Measurements from ENCODE around the gene KIRREL3. TPM values are rescaled to one million over a fixed set of nuclear protein-coding genes. Genes with fewer than 3 reads are reported as not detected.
"Not testable (repeated sequence)": the region's sequence is repeated elsewhere in the genome, so short reads cannot be mapped to it uniquely, and the experiment has no call there.

KIRREL3 gene
- total and polyA plus RNA-seq, 5 donors from 2014 or later = not detected

DNA sequence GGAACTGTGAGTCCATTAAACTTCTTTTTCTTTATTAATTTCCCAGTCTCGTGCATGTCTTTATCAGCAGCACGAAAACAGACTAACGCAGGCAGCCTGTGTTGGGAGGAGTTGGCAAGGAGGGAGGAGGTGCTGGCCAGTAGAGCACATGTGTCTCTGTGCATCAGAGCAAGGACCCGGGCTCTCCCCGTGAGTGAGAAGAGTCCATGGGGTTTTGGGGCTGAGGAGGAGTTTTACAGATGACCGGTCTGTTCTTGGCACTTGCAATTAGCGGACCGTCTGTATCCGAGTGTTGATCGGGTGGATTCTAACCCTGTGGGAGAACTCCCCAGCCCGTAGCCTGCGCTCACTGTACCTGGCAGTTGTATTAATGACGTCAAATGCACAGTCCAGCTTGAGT is 604.8 kb downstream of the KIRREL3 start:
- not testable (repeated sequence) for H3K27me3 ChIP-seq (ENCODE audit: control insufficient read depth, insufficient read depth, low read length); ATAC-seq (ENCODE audit: low read depth in 2 of 2); H3K4me3 ChIP-seq (ENCODE audit: low read depth, low read length); H3K4me1 Mint-ChIP-seq; H3K27ac Mint-ChIP-seq; H3K9me3 ChIP-seq (ENCODE audit: control insufficient read depth in 2 of 2, low read length in 2 of 2); H3K4me1 ChIP-seq (ENCODE audit: control insufficient read depth, insufficient read depth, low read length, poor library complexity, severe bottlenecking); H3K27me3 Mint-ChIP-seq; H3K4me3 Mint-ChIP-seq; H3K27ac ChIP-seq (ENCODE audit: insufficient read depth, low read length, poor library complexity, severe bottlenecking); H3K36me3 Mint-ChIP-seq; H3K36me3 ChIP-seq (ENCODE audit: control insufficient read depth, insufficient read depth, low read length); DNase-seq; H3K9me3 Mint-ChIP-seq

DNA sequence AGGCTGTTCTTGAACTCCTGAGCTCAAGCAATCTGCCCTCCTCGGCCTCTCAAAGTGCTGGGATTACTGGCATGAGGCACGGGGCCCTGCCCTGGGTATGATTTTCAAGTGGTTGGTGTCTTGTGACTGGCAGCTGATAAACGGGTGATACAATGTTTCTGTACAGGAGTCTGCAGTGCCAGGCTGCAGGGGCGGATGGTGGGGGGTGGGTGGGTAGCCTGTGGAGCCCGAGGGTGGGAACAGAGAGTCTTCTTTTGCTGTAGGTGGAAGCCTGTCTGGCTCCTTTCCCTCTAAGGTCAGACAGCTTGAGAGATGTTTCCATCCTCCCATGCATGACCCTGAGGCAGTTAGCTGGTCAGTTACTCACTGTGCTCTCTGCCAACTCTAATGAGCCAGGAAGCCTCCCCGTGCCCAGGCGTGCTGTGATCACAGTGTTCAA is 605.9 kb downstream of the KIRREL3 start:
- not testable (repeated sequence) for H3K9me3 Mint-ChIP-seq; H3K27ac Mint-ChIP-seq; H3K4me3 Mint-ChIP-seq; H3K9me3 ChIP-seq (ENCODE audit: control insufficient read depth in 2 of 2, low read length in 2 of 2); ATAC-seq (ENCODE audit: low read depth in 2 of 2); H3K27ac ChIP-seq (ENCODE audit: insufficient read depth, low read length, poor library complexity, severe bottlenecking); H3K27me3 Mint-ChIP-seq; DNase-seq; H3K36me3 Mint-ChIP-seq; H3K36me3 ChIP-seq (ENCODE audit: control insufficient read depth, insufficient read depth, low read length); H3K4me1 ChIP-seq (ENCODE audit: control insufficient read depth, insufficient read depth, low read length, poor library complexity, severe bottlenecking); H3K4me1 Mint-ChIP-seq; H3K27me3 ChIP-seq (ENCODE audit: control insufficient read depth, insufficient read depth, low read length); H3K4me3 ChIP-seq (ENCODE audit: low read depth, low read length)

DNA sequence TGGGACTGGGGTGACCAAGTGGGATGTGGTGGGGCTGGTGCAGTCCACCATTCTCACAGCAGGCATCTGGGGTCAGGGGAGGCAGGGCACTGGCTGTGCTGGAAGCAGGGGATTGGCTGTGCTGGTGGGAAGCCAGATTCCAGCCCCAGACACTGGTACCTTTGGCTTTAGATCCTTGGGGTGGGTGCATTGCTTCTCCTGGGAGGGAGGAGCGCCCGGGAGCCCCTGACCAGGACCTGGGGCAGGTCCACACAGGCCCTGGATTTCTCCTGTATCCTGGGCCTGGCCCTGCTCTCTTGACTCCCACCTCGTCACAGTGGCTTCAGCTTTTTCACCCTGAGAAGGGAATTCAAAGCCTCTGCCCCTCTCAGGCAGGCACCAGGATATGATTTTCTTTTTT is 606.5 kb downstream of the KIRREL3 start:
- H3K27me3 Mint-ChIP-seq = peaks cover 4% of the 10 kb centered on the region
- Histone ChIP-seq H3K27ac (ENCODE audit: insufficient read depth, low read length, poor library complexity, severe bottlenecking) (no peak overlapping the region), H3K36me3 (ENCODE audit: control insufficient read depth, insufficient read depth, low read length) (no peaks in the 10 kb centered on the region), H3K27me3 (ENCODE audit: control insufficient read depth, insufficient read depth, low read length) (no peaks in the 10 kb centered on the region), H3K4me1 (ENCODE audit: control insufficient read depth, insufficient read depth, low read length, poor library complexity, severe bottlenecking) (no peaks in the 10 kb centered on the region), H3K4me3 (ENCODE audit: low read depth, low read length) (no peak overlapping the region), H3K9me3 (ENCODE audit: control insufficient read depth in 2 of 2, low read length in 2 of 2) (no peaks in the 10 kb centered on the region)
- no peaks in the 10 kb centered on the region for H3K9me3 Mint-ChIP-seq
- no peak overlapping the region for H3K4me3 Mint-ChIP-seq
- ATAC-seq (ENCODE audit: low read depth in 2 of 2) = no peak
- H3K4me1 Mint-ChIP-seq = peaks cover 0 to 2% (median 0%) of the 10 kb centered on the region in 4 donors
- H3K27ac Mint-ChIP-seq = no peak overlapping the region
- H3K36me3 Mint-ChIP-seq = no peaks in the 10 kb centered on the region
- DNase-seq = no peak

DNA sequence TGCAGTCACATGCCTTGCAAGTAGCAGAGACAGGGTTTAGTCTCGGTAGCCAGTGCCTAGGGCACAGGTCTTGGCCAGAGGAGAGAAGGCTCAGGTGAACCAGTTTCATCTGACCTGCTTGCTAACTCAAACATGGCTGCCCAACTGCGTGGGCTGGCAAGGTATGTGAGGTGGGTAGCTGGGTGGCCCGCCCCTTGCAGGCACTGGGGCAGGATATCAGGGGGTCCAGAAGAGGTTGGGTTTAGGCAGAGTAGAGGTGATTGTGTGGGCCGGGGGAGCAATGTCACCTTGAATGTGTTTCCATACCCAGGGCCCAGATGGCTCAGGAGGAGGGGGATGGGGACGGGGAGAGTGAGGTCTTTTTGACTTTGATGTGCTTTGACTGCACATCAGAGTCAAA is 607.4 kb downstream of the KIRREL3 start:
- no peak overlapping the region for H3K27ac ChIP-seq (ENCODE audit: insufficient read depth, low read length, poor library complexity, severe bottlenecking)
- H3K27me3 ChIP-seq (ENCODE audit: control insufficient read depth, insufficient read depth, low read length) = no peaks in the 10 kb centered on the region
- H3K36me3 ChIP-seq (ENCODE audit: control insufficient read depth, insufficient read depth, low read length) = no peaks in the 10 kb centered on the region
- DNase-seq (no peak), ATAC-seq (ENCODE audit: low read depth in 2 of 2) (no peak)
- no peaks in the 10 kb centered on the region for H3K9me3 ChIP-seq (ENCODE audit: control insufficient read depth in 2 of 2, low read length in 2 of 2)
- no peak overlapping the region for H3K4me3 Mint-ChIP-seq
- peaks cover 0 to 2% (median 0%) of the 10 kb centered on the region in 4 donors for H3K4me1 Mint-ChIP-seq
- H3K27ac Mint-ChIP-seq = no peak overlapping the region
- no peak overlapping the region for H3K4me3 ChIP-seq (ENCODE audit: low read depth, low read length)
- peaks cover 4% of the 10 kb centered on the region for H3K27me3 Mint-ChIP-seq
- H3K9me3 Mint-ChIP-seq = no peaks in the 10 kb centered on the region
- no peaks in the 10 kb centered on the region for H3K4me1 ChIP-seq (ENCODE audit: control insufficient read depth, insufficient read depth, low read length, poor library complexity, severe bottlenecking)
- no peaks in the 10 kb centered on the region for H3K36me3 Mint-ChIP-seq

DNA sequence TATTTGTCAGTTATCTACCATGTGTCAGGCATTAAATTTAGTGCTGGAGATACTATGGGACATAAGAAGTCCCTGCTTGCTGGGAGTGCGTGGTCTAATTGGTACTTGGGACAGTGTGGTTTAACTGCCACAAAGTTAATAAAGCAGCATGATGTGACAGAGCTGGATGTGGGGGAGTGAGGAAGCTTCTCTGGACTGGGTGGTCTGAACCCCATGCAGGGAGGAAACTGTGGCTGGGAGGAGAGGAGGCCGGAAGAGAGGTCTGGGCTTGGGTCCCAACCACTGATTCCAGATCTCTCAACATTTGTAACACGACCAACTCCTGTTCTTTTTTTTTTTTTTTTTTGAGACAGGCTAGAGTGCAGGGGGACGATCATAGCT is 607.9 kb downstream of the KIRREL3 start:
- Mint-ChIP-seq H3K27me3 (peaks cover 4% of the 10 kb centered on the region), H3K36me3 (no peaks in the 10 kb centered on the region), H3K4me1 (peaks cover 0 to 2% (median 0%) of the 10 kb centered on the region in 4 donors), H3K9me3 (no peaks in the 10 kb centered on the region), H3K27ac (no peak overlapping the region), H3K4me3 (no peak overlapping the region)
- no peaks in the 10 kb centered on the region for H3K9me3 ChIP-seq (ENCODE audit: control insufficient read depth in 2 of 2, low read length in 2 of 2)
- no peaks in the 10 kb centered on the region for H3K4me1 ChIP-seq (ENCODE audit: control insufficient read depth, insufficient read depth, low read length, poor library complexity, severe bottlenecking)
- no peak overlapping the region for H3K27ac ChIP-seq (ENCODE audit: insufficient read depth, low read length, poor library complexity, severe bottlenecking)
- no peaks in the 10 kb centered on the region for H3K36me3 ChIP-seq (ENCODE audit: control insufficient read depth, insufficient read depth, low read length)
- DNase-seq = no peak
- no peak for ATAC-seq (ENCODE audit: low read depth in 2 of 2)
- H3K27me3 ChIP-seq (ENCODE audit: control insufficient read depth, insufficient read depth, low read length) = no peaks in the 10 kb centered on the region
- H3K4me3 ChIP-seq (ENCODE audit: low read depth, low read length) = no peak overlapping the region

DNA sequence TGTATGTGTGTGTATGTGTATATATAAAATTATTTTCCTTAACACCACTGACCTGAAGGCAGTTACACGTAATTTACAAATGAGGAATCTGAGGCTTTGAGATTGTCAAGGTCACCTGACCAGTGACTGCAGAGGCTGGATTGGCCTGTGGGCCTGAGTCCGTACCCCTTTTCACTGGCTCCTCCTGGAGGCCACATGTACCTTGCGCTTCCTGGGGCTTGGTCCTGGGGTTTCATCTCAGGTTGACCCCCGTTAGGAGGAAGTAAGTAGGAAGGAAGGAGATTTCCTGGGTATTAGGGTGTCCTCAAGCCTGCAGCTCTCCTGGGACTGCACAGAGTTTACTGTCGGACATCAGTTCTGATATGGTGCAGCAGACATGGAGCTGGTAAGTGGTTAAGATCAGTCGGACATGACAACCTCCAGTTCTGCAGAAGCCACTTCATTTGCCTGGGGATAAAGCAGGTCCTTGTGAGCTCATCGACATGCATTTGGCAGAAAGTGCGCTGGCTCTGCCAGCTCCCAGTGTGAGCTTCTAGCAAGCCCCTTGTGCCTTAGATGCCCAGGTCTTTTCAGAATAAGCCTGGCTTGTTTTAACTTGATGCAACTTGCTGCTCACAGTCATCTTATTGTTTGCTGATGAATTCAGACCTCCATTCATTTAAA is 608.5 kb downstream of the KIRREL3 start:
- Mint-ChIP-seq H3K27me3 (peaks cover 4% of the 10 kb centered on the region), H3K4me3 (no peak overlapping the region), H3K4me1 (peaks cover 0 to 2% (median 0%) of the 10 kb centered on the region in 4 donors), H3K9me3 (no peaks in the 10 kb centered on the region), H3K27ac (no peak overlapping the region), H3K36me3 (no peaks in the 10 kb centered on the region)
- Histone ChIP-seq H3K4me1 (ENCODE audit: control insufficient read depth, insufficient read depth, low read length, poor library complexity, severe bottlenecking) (no peaks in the 10 kb centered on the region), H3K9me3 (ENCODE audit: control insufficient read depth in 2 of 2, low read length in 2 of 2) (no peaks in the 10 kb centered on the region), H3K27me3 (ENCODE audit: control insufficient read depth, insufficient read depth, low read length) (no peaks in the 10 kb centered on the region), H3K36me3 (ENCODE audit: control insufficient read depth, insufficient read depth, low read length) (no peaks in the 10 kb centered on the region), H3K4me3 (ENCODE audit: low read depth, low read length) (no peak overlapping the region), H3K27ac (ENCODE audit: insufficient read depth, low read length, poor library complexity, severe bottlenecking) (no peak overlapping the region)
- ATAC-seq (ENCODE audit: low read depth in 2 of 2) (no peak), DNase-seq (no peak)

DNA sequence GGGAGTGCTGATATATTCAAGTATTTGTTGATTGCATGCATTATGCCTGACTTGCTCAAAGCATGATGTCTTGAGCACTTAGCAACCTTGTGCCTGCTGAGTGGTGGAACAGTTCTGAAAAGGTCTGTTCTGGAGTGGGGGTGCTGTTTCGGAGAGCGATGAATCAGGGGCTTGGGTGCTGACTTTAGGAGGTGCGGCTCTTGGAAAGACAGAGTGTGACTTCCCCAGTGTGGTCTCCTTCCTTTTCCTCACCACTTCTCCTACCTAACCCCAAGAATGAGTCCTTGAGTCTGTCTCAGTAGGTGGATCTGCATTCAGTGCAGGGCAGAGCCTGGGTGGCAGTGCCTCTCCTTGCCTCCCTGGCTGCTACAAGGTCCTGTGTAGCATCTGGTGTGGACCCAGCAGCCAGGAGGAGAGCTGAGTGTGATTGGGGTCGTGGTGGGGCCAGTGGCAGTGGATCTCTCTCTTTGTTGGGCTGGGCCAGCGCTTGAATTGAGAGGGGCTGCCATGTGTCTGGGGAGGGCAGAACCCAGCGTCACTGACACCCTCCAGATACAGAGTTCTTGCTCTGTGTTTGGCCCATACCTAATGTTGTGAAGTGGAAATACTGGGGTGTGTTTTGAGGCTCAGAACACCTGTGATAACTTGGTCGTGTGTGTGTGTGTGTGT is 609.1 kb downstream of the KIRREL3 start:
- DNase-seq (no peak), ATAC-seq (ENCODE audit: low read depth in 2 of 2) (no peak)
- no peaks in the 10 kb centered on the region for H3K4me1 ChIP-seq (ENCODE audit: control insufficient read depth, insufficient read depth, low read length, poor library complexity, severe bottlenecking)
- Mint-ChIP-seq H3K27ac (no peak overlapping the region), H3K4me1 (peaks cover 0 to 2% (median 0%) of the 10 kb centered on the region in 4 donors), H3K27me3 (peaks cover 4% of the 10 kb centered on the region), H3K4me3 (no peak overlapping the region), H3K36me3 (no peaks in the 10 kb centered on the region), H3K9me3 (no peaks in the 10 kb centered on the region)
- H3K36me3 ChIP-seq (ENCODE audit: control insufficient read depth, insufficient read depth, low read length) = no peaks in the 10 kb centered on the region
- H3K27me3 ChIP-seq (ENCODE audit: control insufficient read depth, insufficient read depth, low read length) = no peaks in the 10 kb centered on the region
- no peaks in the 10 kb centered on the region for H3K9me3 ChIP-seq (ENCODE audit: control insufficient read depth in 2 of 2, low read length in 2 of 2)
- H3K4me3 ChIP-seq (ENCODE audit: low read depth, low read length) = no peak overlapping the region
- H3K27ac ChIP-seq (ENCODE audit: insufficient read depth, low read length, poor library complexity, severe bottlenecking) = no peak overlapping the region

DNA sequence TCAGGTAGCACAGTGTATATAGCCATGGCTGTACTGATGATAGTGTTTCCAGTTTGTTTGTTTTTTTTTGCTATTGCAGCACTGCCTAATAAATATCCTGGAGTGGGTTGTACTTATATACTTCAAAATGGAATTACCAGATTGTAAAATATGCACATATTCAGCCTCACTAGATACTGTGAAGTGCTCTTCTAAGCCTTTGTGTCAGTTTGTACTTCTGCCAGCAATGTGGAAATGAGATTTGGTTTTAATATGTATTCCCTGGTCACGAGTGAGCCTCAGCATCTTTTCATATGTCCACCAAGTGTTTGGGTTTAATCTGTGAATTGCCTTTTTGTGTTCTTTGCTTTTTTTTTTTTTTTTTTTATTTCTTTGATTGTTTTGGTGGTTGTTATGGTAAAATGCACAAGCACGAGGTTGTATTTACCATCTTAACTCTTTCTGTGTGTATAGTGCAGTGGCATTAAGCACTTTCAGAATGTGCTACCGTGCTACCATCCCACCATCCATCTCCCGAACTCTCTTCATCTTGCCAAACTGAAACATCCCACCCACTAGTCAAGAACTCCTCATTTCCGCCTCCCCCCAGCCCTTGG is 610.2 kb downstream of the KIRREL3 start:
- no peaks in the 10 kb centered on the region for H3K36me3 Mint-ChIP-seq
- H3K9me3 ChIP-seq (ENCODE audit: control insufficient read depth in 2 of 2, low read length in 2 of 2) = no peaks in the 10 kb centered on the region
- H3K4me1 ChIP-seq (ENCODE audit: control insufficient read depth, insufficient read depth, low read length, poor library complexity, severe bottlenecking) = no peaks in the 10 kb centered on the region
- H3K27ac Mint-ChIP-seq = no peak overlapping the region
- H3K27me3 Mint-ChIP-seq = peaks cover 4% of the 10 kb centered on the region
- H3K36me3 ChIP-seq (ENCODE audit: control insufficient read depth, insufficient read depth, low read length) = no peaks in the 10 kb centered on the region
- H3K9me3 Mint-ChIP-seq = no peaks in the 10 kb centered on the region
- ATAC-seq (ENCODE audit: low read depth in 2 of 2) = no peak
- no peaks in the 10 kb centered on the region for H3K27me3 ChIP-seq (ENCODE audit: control insufficient read depth, insufficient read depth, low read length)
- no peak overlapping the region for H3K27ac ChIP-seq (ENCODE audit: insufficient read depth, low read length, poor library complexity, severe bottlenecking)
- H3K4me1 Mint-ChIP-seq = peaks cover 0 to 2% (median 0%) of the 10 kb centered on the region in 4 donors
- H3K4me3 Mint-ChIP-seq = no peak overlapping the region
- no peak overlapping the region for H3K4me3 ChIP-seq (ENCODE audit: low read depth, low read length)
- no peak for DNase-seq
